Cardiac muscle cell (in vitro differentiated cells and primary cell): ENCODE measurements around the gene TMEM240. TPM values are rescaled to one million over a fixed set of nuclear protein-coding genes. Genes with fewer than 3 reads are reported as not detected.
A peak's percentile ranks its signal among the peaks of the same experiment; 100 is the strongest.
"Not testable (repeated sequence)": the region's sequence is repeated elsewhere in the genome, so short reads cannot be mapped to it uniquely, and the experiment has no call there.

Source experiments
- DNase-seq, 2 donors: peaks; one replicate each; pipeline versions ENCODE4 v3.0.0 to v3.0.0-alpha.2; 2010 to 2017; ENCODE audit warnings: low read depth in 1 of 2, low spot score in 1 of 2
- H3K27ac ChIP-seq: fragments of 200-600 bp; sonication (generic); 2 replicates; pipeline ENCODE4 v1.5.1; 2016
- H3K27me3 ChIP-seq: fragments of 200-600 bp; sonication (generic); 2 replicates; pipeline ENCODE4 v1.6.0; 2016; ENCODE audit warnings: control low read depth
- H3K36me3 ChIP-seq: fragments of 200-600 bp; sonication (generic); 2 replicates; pipeline ENCODE4 v1.5.1; 2016; ENCODE audit warnings: control low read depth
- H3K4me1 ChIP-seq: fragments of 200-600 bp; sonication (generic); 2 replicates; pipeline ENCODE4 v1.8.1; 2017; ENCODE audit warnings: low read depth, mild to moderate bottlenecking, mixed run types
- H3K4me3 ChIP-seq: fragments of 200-600 bp; sonication (generic); 2 replicates; pipeline ENCODE4 v1.5.1; 2016; ENCODE audit warnings: mild to moderate bottlenecking
- H3K9me3 ChIP-seq: fragments of 200-600 bp; sonication (generic); 2 replicates; pipeline ENCODE4 v1.5.1; 2017; ENCODE audit warnings: low read depth, mild to moderate bottlenecking, control low read depth
- CTCF ChIP-seq: IDR thresholded peaks from 2 replicates; pipeline ENCODE4 v1.5.1; 2012; ENCODE audit warnings: low read depth, mild to moderate bottlenecking, low read length
- polyA plus RNA-seq: library from polyadenylated mRNA; unstranded; fragments of >200 nt; fragmentation: Nextera tagmentation; extraction: Ambion mirVana; gene quantifications from 2 replicates; pipeline ENCODE4 v1.2.1, GENCODE V29; 2016
- total RNA-seq: library from RNA; depleted of rRNA; stranded (reverse); fragments of >200 nt; gene quantifications from 2 replicates; pipeline ENCODE4 v1.2.3, GENCODE V29; 2016

The TMEM240 gene
- total and polyA plus RNA-seq, 2 experiments from 2014 or later, result 6.2 to 26.0 TPM

GRCh38 chr1:1523226-1523625 is 17.2 kb downstream of the TMEM240 start:
- not testable (repeated sequence) for H3K9me3 ChIP-seq, DNase-seq, H3K36me3 ChIP-seq, H3K4me3 ChIP-seq, H3K4me1 ChIP-seq, H3K27me3 ChIP-seq, H3K27ac ChIP-seq

GRCh38 chr1:1522536-1522935 is 17.9 kb downstream of the TMEM240 start:
- H3K4me1 ChIP-seq, H3K9me3 ChIP-seq, DNase-seq, H3K27me3 ChIP-seq, H3K4me3 ChIP-seq, H3K27ac ChIP-seq, H3K36me3 ChIP-seq: not testable (repeated sequence)

- Histone ChIP-seq H3K36me3 (peaks cover 8% of the 10 kb centered on the region), H3K4me3 (no peak overlapping the region), H3K9me3 (no peaks in the 10 kb centered on the region), H3K4me1 (no peaks in the 10 kb centered on the region), H3K27ac (no peak overlapping the region), H3K27me3 (no peaks in the 10 kb centered on the region)
- no peak for DNase-seq
- TF ChIP-seq CTCF, result no peak
These were observed 19.1 kb downstream of the TMEM240 start for GRCh38 chr1:1521331-1521730.

- H3K27ac ChIP-seq, H3K4me3 ChIP-seq, H3K9me3 ChIP-seq, H3K27me3 ChIP-seq, DNase-seq, H3K4me1 ChIP-seq, H3K36me3 ChIP-seq: not testable (repeated sequence)
These were observed 20.5 kb downstream of the TMEM240 start for GRCh38 chr1:1519805-1520505.

GRCh38 chr1:1518621-1519007 is 21.8 kb downstream of the TMEM240 start:
- not testable (repeated sequence) for H3K4me1 ChIP-seq, H3K27me3 ChIP-seq, H3K27ac ChIP-seq, H3K4me3 ChIP-seq, H3K9me3 ChIP-seq, DNase-seq, H3K36me3 ChIP-seq

DNA sequence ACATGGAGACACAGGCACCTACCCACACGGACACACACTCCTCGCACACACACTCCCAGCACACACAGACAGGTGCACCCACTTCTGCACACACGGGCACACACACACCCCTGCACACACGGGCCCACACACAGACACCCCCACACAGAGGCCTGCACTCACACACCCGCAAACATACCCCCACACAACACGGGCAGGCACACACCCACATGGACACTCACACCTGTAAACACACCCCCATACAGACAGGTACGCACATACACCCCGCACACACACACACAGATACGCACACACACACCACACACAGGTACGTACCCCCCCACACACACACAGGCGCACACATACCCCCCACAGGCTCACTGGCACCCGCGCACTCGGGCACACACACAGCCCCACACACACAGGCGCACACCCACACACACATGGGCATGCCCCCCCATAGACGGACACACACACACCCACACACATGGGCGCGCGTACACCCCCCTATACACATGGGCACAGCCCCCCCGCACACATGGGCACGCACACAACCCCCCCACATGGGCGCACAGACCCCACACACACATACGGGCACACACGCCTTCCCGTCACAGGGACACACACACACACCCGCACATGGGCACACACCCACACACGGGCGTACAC is 22.3 kb downstream of the TMEM240 start:
- no peak for TF ChIP-seq CTCF
- peaks cover 5% of the 10 kb centered on the region for H3K36me3 ChIP-seq
- H3K27ac ChIP-seq, result no peak overlapping the region
- no peak for DNase-seq
- no peaks in the 10 kb centered on the region for H3K27me3 ChIP-seq
- no peaks in the 10 kb centered on the region for H3K9me3 ChIP-seq
- H3K4me1 ChIP-seq, result no peaks in the 10 kb centered on the region
- no peak overlapping the region for H3K4me3 ChIP-seq

DNA sequence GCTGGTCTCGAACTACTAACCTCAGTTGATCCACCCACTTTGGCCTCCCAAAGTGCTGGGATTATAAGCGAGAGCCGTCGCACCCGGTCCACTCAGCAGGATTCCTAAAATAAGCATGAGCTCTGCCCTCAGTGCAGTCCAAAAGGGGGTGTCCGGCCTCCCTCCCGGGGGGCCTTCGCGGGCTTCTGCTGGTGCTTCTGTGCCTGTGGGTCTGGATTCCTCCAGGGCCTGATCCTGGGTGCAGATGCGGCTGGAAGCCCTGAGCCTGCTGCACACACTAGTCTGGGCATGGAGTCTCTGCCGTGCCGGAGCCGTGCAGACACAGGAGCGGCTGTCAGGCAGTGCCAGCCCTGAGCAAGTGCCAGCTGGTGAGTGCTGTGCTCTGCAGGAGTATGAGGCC is 23.5 kb downstream of the TMEM240 start:
- DNase-seq, H3K9me3 ChIP-seq, H3K36me3 ChIP-seq, H3K27me3 ChIP-seq, H3K4me3 ChIP-seq, H3K4me1 ChIP-seq, H3K27ac ChIP-seq: not testable (repeated sequence)

DNA sequence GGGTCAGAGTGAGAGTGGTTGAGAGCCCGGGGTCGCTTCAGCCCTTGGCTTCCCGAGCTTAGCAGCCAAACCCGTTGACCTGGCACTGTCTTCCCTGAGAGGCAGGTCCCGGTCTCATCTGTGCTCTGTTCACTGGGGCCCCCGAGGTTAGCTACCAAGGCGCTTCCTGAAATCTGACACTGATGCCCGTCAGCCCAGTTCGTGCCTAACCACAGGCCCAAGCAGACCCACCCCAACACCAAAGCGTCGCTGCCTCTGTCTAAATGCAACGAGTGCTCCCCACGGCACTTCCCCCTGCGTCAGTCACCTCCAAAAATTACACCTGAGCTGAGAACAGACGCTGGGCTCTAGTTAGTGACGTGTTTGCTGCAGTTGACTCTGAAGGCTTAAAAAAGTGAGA is 26.0 kb downstream of the TMEM240 start:
- H3K27ac ChIP-seq, H3K4me3 ChIP-seq: not testable (repeated sequence)

GRCh38 chr1:1513675-1514074 is 26.7 kb downstream of the TMEM240 start:
- H3K9me3 ChIP-seq, H3K36me3 ChIP-seq, H3K4me1 ChIP-seq, H3K4me3 ChIP-seq, H3K27me3 ChIP-seq, DNase-seq, H3K27ac ChIP-seq: not testable (repeated sequence)

More for the DNA sequence above, 26.0 kb downstream of the TMEM240 start:
- not testable (repeated sequence) for DNase-seq, H3K36me3 ChIP-seq, H3K4me1 ChIP-seq, H3K27me3 ChIP-seq, H3K9me3 ChIP-seq

DNA sequence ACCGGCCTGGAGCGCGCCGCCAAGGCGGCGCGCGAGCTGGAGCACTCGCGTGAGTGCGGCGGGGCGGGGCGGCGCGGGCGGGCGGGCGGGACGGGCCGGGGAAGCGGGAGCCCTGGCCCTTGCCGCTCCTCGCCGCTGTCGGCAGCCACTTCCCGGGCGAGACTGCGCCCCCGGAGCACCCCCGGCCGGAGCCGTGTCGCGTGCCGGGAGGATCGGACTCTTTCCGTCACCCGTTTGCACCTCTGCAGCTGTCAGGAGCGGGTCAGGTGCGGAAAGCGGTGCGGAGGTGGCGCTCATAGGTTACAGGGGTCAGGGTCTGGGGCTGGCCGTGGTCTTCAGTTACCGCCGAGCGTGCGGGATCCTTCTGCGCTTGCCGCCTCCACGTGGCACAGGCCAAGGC is 28.0 kb downstream of the TMEM240 start:
- not testable (repeated sequence) for H3K4me1 ChIP-seq, H3K36me3 ChIP-seq, DNase-seq, H3K27me3 ChIP-seq, H3K9me3 ChIP-seq
- H3K4me3 ChIP-seq, result peak overlapping the region; percentile 55
- H3K27ac ChIP-seq, result peak overlapping the region; percentile 84
